ENCODE data around the gene TMCC1. TPM values are rescaled to one million over a fixed set of nuclear protein-coding genes. Genes with fewer than 3 reads are reported as not detected.
"Not testable (repeated sequence)": the region's sequence is repeated elsewhere in the genome, so short reads cannot be mapped to it uniquely, and the experiment has no call there.

The TMCC1 gene
- total RNA-seq, 1 donor from 2014 or later: 29.1 TPM

DNA sequence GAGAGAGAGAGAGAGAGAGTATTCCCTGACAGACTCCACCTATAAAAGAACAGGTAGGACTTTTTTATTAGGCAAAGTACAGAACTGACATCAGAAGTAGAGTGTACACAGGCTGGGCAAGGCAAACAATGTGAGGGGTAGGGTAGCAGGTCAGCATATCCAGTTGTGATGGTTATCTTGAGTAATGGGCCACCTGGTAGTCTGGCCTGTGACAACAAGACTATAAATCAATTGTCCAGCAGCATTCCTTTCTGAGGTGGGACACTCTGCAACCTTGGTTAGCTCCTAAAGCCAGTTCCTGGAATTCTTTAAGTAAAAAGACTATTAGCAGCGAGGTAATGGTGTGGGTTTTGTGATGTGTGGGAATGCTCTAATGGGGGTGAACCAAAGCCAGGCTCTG is 14.9 kb upstream of the TMCC1 start:
- DNase-seq (ENCODE audit: missing footprints) (no peak), ATAC-seq (no peak)
- intact Hi-C loops (cut with DNase I): no loop called here

DNA sequence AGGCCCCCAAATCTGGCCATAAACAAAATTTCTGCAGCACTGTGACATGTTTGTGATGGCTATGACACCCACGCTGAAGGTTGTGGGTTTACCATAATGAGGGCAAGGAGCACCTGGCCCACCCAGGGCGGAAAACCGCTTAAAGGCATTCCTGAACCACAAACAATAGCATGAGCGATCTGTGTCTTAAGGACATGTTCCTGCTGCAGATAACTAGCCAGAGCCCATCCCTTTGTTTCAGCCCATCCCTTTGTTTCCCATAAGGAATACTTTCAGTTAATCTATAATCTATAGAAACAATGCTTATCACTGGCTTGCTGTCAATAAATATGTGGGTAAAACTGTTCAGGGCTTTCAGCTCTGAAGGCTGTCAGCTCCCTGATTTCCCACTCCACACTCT is 7.8 kb upstream of the TMCC1 start:
- ATAC-seq; intact Hi-C loops (cut with DNase I); DNase-seq (ENCODE audit: missing footprints): not testable (repeated sequence)

DNA sequence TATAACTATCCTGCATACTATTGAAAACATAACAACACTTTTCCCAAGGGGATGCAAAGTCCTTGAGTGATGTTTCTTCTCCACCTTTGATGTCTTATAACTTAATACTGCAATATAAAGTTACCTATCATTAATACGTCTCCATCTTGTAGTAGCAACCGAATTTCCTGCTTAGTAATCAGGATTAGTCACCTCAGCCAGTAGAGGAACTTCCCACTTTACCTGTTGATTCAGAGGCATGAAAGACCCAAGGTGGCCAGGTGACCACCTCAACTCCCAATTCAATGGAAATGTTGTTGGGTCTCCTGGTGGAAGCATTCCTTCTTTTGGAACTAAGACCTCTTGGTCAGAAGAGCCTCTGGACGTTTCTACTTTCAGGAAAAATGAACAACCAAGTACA is 3.5 kb upstream of the TMCC1 start:
- ATAC-seq: no peak
- DNase-seq (ENCODE audit: missing footprints): no peak
- intact Hi-C loops (cut with DNase I): no loop called here

DNA sequence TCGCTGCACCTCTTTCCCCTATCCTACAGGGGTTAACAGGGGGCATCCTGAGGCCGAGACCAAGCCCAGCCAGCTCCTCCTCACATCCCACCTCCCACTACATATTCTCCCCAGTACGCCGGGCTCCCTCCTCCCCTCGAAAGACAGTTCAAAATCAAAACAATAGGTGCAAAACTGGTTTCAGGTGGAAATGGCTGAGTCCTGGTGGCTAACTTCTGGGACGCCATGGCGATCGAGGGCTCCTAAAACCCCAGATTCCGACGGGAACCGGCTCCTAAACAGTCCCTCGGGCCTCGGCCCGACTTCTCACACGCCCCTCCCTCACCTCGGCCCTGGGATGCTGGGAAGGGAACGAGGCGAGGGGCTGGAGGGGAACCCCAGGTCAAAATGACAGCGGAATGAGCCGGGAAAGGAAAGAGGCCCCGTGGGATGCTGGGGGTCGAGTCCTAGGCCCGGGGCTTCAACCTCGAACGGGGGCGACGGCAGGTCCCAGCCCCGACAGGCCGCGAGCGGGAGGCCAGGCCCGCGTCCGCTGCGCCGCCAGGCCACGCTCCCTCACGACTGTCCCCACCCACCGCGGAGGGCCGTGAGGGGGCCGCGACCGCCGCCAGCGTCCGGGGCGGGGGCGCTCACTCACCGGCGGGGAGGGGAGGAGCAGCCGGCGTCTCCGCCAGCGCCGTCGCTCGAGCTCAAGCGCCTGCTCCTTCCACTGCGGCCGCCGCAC is 492 bp downstream of the TMCC1 start:
- intact Hi-C loops (cut with DNase I): no loop called here
- DNase-seq (ENCODE audit: missing footprints): peak; percentile 88
- peak; percentile 84 for ATAC-seq

DNA sequence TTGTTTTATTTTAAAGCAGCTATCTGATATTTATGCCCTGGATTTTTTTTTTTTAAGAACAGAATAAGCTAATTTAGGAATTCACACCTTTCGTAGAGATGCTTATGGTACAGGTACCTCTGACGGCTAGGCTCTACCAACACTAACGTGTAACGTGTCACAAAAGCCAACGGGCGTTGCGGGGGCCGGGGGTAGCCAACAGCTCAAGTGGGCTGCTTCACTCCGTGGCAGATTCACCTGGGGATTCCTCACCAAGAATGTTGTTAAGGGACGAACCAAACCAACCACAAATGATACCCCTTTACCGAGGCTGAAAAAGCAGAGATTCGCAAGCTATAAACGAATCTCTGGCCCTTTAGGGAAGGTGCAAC is 1.0 kb downstream of the TMCC1 start:
- ATAC-seq: no peak
- intact Hi-C loops (cut with DNase I): no loop called here
- no peak for DNase-seq (ENCODE audit: missing footprints)

DNA sequence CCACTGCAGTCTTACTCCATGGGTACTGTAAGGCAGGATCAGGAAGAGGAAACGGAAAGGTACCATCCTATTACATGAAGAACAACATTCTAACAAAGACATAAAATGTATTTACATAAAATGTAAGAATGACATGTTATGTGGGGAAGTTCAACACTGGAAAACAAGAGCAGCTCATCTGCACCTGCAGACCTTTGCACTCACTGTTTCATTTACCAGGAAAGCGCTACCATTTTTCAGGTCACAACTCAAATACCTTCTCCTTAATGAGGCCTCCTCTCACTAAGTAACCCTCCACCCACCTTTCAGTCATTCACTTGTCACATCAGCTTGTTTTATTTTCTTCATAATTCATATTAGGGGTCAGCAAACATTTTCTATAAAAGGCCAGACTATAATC is 2.6 kb downstream of the TMCC1 start:
- ATAC-seq (no peak), DNase-seq (ENCODE audit: missing footprints) (no peak)
- intact Hi-C loops (cut with DNase I): no loop called here

DNA sequence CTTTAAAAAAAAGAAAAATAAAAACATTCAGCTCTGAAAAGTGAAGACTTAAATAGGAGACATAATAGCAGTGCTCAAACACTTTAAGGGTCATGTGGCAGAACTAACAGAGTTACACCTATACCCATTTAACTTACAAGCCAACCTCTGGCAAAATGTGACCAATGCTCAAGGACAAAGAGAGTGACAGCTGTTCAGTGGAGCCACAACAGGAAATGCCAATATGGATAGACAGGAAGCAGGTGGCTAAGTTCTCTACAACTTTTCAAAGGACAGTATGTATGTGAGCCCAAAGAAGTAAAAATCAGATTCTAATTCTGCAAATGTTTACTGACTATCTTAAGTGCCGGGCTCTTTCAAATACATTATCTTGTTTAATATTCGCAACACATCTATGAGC is 3.4 kb downstream of the TMCC1 start:
- intact Hi-C loops (cut with DNase I): no loop called here
- ATAC-seq (no peak), DNase-seq (ENCODE audit: missing footprints) (no peak)

DNA sequence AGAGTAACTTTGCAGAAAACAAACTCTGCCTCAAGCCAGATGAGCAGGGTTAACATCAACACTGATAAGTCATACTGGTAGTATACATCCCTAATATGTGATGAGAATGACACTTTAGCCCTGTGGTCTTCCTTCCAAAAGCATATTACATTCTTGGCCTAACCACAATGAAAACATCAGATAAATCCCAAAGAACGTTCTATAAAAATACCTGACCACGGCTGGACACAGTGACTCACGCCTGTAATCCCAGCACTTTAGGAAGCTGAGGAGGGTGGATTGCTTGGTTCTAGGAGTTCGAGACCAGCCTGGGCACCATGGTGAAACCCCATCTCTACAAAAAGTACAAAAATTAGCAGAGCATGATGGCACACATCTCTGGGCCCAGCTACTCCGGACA is 4.7 kb downstream of the TMCC1 start:
- intact Hi-C loops (cut with DNase I): no loop called here
- no peak for DNase-seq (ENCODE audit: missing footprints)
- no peak for ATAC-seq

DNA sequence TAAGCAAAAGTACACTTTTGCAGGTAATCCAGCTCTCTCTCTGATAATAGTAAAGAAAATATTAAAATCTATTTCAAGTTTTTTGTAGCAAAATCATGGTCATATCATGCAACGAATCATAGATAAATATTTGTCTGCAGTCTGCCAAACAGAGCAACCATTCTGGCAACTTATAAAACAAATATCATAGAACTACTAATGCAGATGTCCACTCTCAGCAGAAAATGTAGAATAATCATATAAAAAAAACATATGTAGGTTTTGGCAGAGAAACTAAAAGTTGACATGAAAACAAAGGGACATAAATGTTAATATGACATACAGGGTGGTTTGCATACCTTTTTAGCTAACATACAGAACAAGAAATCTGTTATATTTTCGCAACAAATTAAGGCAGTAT is 12.2 kb downstream of the TMCC1 start:
- intact Hi-C loops (cut with DNase I): no loop called here
- ATAC-seq: no peak
- no peak for DNase-seq (ENCODE audit: missing footprints)

DNA sequence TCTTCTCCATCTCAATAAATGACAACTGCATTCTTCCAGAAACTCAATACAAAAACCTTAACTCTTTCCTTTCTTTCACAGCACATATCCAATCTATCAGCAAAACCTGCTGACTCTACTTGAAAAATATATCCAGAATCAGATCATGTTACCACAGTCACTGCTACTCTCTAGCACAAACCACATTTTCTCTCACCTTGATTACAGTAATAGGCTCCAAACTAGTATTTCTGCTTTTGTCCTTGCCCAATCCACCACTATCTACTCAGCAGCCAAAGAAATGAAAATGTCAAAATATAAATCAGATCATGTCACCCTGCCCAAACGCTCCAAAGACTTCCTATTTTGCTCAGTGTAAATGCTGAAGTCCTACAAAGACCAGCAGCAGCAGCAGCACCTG is 15.2 kb downstream of the TMCC1 start:
- intact Hi-C loops (cut with DNase I): no loop called here
- no peak for ATAC-seq
- no peak for DNase-seq (ENCODE audit: missing footprints)

DNA sequence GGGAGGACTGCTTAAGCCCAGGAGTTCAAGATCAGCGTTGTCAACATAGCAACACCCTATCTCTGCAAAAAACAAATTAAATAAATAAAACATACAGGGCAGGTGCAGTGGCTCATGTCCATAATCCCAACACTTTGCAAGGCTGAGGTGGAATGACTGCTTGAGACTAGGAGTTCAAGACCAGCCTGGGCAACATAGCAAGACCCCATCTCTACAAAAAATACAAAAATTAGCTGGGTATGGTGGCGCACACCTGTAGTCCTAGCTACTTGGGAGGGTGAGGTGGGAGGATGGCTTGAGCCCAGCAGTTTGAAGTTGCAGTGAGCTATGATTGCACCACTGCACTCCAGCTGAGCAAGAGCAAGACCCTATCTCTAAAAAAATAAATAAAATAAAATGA is 19.0 kb downstream of the TMCC1 start:
- ATAC-seq; intact Hi-C loops (cut with DNase I); DNase-seq (ENCODE audit: missing footprints): not testable (repeated sequence)

DNA sequence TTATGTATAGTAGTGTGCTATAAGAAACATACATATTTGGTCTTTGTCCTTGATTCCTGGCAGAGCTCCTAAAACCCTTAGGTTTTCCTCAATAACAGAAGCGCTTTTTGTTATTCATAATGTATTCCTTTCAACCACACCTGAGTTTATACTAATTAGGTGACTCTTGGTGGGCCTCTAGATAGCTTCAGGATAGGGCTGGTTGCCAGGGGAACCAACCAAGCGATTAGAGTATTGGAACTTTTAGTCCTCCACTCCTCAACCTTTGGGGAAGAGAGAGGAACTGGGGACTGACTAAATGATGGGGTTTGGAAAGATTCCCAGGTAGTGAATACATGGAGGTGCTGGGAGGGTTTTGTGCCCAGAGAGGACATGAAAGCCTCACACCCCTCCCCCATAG is 24.6 kb downstream of the TMCC1 start:
- DNase-seq (ENCODE audit: missing footprints) (no peak), ATAC-seq (no peak)
- intact Hi-C loops (cut with DNase I): no loop called here

DNA sequence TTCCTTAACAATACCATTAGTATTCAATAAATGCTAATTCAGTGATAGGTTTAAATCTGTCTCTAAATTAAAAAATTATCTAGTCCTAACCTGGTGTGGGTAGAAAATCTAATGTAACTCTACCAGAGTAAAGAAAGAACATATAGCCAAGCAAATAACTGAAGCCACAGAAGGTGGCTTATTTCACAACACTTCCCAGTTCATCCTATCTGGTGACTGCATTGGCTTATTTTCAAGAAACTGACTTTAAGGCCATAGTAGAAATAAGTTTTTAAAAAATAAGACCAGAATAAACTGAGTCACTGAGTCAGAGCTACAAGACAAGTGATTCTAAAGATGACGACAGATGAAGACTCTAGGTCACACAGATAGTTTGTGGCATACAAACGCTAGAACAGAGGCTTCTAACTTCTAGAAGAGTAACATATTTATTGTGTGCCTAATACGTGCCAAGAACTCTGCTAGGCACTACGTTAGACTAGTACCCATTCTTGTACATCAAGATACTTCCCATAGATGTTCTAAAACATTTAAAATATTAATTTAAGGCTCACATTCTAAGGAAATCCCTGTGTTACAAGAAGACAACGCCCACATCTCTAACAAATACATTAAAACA is 25.9 kb downstream of the TMCC1 start:
- no peak for ATAC-seq
- DNase-seq (ENCODE audit: missing footprints): no peak
- intact Hi-C loops (cut with DNase I): no loop called here

DNA sequence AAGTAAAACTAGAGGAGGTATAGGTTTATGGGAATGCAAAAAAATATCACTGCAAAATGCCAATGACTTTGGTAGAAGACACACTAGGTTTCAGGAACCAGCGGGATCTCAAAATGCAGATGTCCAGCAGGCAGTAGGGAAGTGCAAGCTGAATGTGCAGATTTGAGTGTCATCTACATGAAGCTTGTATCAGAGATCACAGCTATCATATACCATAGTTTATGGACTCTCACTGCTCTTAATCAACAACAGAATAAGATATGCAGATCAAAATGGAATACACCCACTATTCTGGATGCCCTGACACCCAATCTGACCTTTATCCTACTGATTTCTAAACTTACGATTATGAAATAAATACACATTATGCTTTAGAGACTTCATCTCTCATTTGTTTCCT is 27.7 kb downstream of the TMCC1 start:
- no peak for DNase-seq (ENCODE audit: missing footprints)
- intact Hi-C loops (cut with DNase I): no loop called here
- ATAC-seq: no peak

DNA sequence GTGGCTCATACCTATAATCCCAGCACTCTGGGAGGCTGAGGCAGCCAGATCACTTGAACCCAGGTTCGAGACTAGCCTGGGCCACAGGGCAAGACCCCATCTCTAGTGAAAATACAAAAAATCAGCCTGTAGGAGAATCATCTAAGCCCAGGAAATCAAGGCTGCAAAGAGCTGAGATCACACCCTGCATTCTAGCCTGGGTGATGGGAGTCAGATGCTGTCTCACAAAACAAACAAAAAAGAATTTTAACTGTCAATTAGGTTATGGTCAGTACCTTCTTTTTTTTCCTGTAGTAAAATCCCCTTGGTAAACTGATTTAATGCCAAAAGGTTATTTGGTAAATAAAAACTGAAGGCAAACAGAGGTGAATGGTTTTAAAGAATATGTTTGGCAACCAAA is 29.0 kb downstream of the TMCC1 start:
- no peak for ATAC-seq
- intact Hi-C loops (cut with DNase I): no loop called here

DNA sequence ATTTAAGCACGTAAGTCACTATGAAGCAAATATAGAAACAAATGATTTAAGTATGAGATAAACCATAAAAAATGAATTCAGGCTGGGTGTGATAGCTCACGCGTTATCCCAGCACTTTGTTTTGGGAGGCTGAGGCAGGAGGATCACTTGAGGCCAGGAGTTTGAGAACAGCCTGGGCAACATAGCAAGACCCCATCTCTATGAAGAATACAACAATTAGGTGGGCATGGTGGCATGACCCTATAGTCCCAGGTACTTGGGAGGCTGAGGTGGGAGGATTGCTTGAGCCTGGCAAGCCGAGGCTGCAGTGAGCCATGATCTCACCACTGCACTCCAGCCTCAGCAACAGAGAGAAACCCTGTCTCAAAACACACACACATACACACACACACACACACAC is 34.2 kb downstream of the TMCC1 start:
- DNase-seq (ENCODE audit: missing footprints) (no peak), ATAC-seq (no peak)
- intact Hi-C loops (cut with DNase I): no loop called here

More for the DNA sequence above, 29.0 kb downstream of the TMCC1 start:
- no peak for DNase-seq (ENCODE audit: missing footprints)

DNA sequence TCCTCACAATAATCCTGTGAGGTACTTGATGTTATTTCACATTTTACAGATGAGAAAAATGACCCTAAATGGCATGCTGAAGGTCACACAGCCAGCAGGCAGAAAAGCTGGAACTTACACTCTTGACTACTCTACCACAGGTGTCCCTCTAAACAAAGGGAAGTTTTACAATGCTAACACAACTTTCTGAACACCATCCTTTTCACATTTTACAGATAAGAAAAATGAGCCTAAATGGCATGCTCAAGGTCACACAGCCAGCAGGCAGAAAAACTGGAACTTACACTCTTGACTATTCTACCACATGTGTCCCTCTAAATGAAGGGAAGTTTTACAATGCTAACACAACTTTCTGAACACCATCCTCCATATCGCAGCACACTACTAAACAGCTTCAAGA is 35.6 kb downstream of the TMCC1 start:
- intact Hi-C loops (cut with DNase I): no loop called here
- DNase-seq (ENCODE audit: missing footprints) (peak; percentile 0), ATAC-seq (no peak)

DNA sequence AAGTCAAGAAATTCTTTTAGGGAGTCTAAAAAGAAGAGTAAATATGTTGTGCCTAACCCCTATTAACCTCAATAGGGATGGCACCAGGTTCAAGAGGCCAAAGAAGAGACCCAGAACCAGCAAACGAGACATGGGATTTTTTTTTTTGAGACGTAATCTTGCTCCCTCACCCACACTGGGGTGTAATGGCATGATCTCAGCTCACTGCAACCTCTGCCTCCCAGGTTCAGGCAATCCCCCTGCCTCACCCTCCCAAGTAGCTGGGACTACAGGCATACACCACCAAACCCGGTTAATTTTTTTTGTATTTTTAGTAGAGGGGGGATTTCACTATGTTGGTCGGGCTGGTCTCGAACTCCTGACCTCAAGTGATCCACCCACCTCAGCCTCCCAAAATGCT is 36.7 kb downstream of the TMCC1 start:
- intact Hi-C loops (cut with DNase I); ATAC-seq; DNase-seq (ENCODE audit: missing footprints): not testable (repeated sequence)

DNA sequence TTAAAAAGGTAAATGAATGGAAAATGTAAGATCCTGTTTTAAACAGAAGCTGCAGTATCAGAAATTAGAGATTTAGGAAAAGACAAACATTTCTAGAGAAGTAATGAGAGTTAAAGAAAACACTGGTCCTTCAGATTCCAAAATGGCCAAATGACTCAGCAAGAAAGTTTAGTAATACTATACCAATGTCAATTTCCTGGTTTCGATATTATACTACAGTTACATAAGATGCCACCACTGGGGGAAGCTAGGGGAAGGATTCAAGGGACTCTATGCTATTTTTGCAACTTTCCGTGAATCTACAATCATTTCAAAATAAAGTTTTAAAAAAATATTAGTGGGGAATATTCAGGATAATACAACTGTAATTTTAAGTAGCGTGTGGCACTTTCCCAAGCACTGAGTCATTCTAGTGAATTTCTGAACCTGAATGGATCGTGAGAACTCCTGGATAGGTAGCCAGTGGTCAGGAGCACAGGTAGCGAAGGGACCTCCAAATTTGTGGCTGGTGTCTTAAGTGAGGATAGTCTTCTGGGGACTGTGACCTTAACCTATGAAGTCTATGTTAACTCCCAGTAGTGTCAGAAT is 37.6 kb downstream of the TMCC1 start:
- ATAC-seq: peak; percentile 48
- DNase-seq (ENCODE audit: missing footprints): peak; percentile 3
- intact Hi-C loops (cut with DNase I): no loop called here

DNA sequence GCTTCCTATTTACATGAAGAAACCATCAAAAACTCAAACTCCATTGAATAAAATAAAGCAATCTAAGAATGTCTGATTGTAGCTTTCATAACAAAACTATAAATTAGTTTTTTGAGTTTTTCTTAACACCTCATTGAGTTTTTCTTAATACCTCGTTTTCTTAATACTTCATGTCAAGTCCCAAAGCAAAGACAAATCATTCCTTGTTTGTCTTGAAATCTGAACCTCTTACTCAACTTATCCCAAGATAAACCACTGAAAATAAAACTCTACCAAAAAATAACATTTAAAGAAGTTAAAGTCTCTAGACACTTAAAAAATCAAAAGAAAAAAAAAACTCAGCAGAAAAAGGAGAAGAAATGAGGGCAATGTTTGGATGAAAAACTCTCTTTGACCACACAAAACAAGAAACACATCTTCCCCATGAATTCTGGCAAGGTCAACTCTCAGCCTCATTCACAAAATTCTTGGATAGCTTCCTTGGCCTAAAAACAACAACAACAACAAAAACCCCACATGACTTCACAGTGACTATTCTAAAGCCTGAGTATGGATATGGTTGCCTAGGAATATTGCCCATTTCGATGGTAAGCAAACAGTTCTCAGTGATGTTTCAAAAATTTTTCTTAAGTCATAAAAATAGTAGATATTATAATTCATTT is 38.2 kb downstream of the TMCC1 start:
- ATAC-seq: peak; percentile 35
- intact Hi-C loops (cut with DNase I): no loop called here
- no peak for DNase-seq (ENCODE audit: missing footprints)
